Brain microvascular endothelial cell (primary cell): ENCODE measurements around the gene ZNF362.

Source experiments
- DNase-seq: peaks from one replicate; pipeline ENCODE4 v3.0.0-alpha.2; 2020
- H3K27ac ChIP-seq: fragments of 250-450 bp; sonication (Bioruptor Pico); 2 replicates; pipeline ENCODE4 v1.5.1; 2020; ENCODE audit warnings: mild to moderate bottlenecking, moderate library complexity
- H3K27me3 ChIP-seq: fragments of 250-450 bp; sonication (Bioruptor Pico); replicated peaks from 2 replicates; pipeline ENCODE4 v1.5.1; 2020; ENCODE audit warnings: mild to moderate bottlenecking
- H3K36me3 ChIP-seq: fragments of 250-450 bp; sonication (Bioruptor Pico); replicated peaks from 2 replicates; pipeline ENCODE4 v1.5.1; 2020; ENCODE audit warnings: mild to moderate bottlenecking
- H3K4me3 ChIP-seq: 2 replicates; pipeline ENCODE4 v1.5.1; 2011; ENCODE audit warnings: low read depth, mild to moderate bottlenecking, control low read depth, low read length, moderate library complexity
- CTCF ChIP-seq: IDR thresholded peaks from 2 replicates; pipeline ENCODE4 v1.5.1; 2011; ENCODE audit warnings: low read depth, mild to moderate bottlenecking, moderate library complexity, low read length, control low read depth, inconsistent platforms; ENCODE audit errors: missing control alignments
- in situ Hi-C: cut with HindIII; loops from 2 replicates; pipeline ENCODE4 v1.10.0; 2017; ENCODE audit warnings: low sequenced_read_pairs, low pct_ligation_motif_present

ZNF362 gene

GRCh38 chr1:33222381-33222780 is 33.9 kb upstream of the ZNF362 start:
- in situ Hi-C loops, result no loop called here
- TF ChIP-seq CTCF, result no peak
- Histone ChIP-seq H3K27ac (no peak overlapping the region), H3K4me3 (no peak overlapping the region), H3K36me3 (no peaks in the 10 kb centered on the region), H3K27me3 (no peaks in the 10 kb centered on the region)
- DNase-seq, result no peak

- no peak for TF ChIP-seq CTCF
- in situ Hi-C loops, result no loop called here
- Histone ChIP-seq H3K27ac (no peak overlapping the region), H3K36me3 (no peaks in the 10 kb centered on the region), H3K27me3 (no peaks in the 10 kb centered on the region), H3K4me3 (no peak overlapping the region)
- DNase-seq, result no peak
These were observed 32.1 kb upstream of the ZNF362 start for GRCh38 chr1:33224166-33224707.

- H3K27me3 ChIP-seq, result no peaks in the 10 kb centered on the region
- no peak overlapping the region for H3K4me3 ChIP-seq
- no peak for DNase-seq
- H3K27ac ChIP-seq, result no peak overlapping the region
- H3K36me3 ChIP-seq, result no peaks in the 10 kb centered on the region
- TF ChIP-seq CTCF, result no peak
- in situ Hi-C loops, result no loop called here
These were observed 30.7 kb upstream of the ZNF362 start for GRCh38 chr1:33225586-33225985.

- H3K4me3 ChIP-seq, result no peak overlapping the region
- no peaks in the 10 kb centered on the region for H3K36me3 ChIP-seq
- DNase-seq, result peak; percentile 89
- in situ Hi-C loops, result no loop called here
- no peaks in the 10 kb centered on the region for H3K27me3 ChIP-seq
- no peak for TF ChIP-seq CTCF
- no peak overlapping the region for H3K27ac ChIP-seq
These were observed 27.3 kb upstream of the ZNF362 start for GRCh38 chr1:33228935-33229487.

GRCh38 chr1:33231166-33231565 is 25.1 kb upstream of the ZNF362 start:
- Histone ChIP-seq H3K36me3 (no peaks in the 10 kb centered on the region), H3K27ac (no peak overlapping the region), H3K4me3 (no peak overlapping the region), H3K27me3 (no peaks in the 10 kb centered on the region)
- in situ Hi-C loops, result no loop called here
- DNase-seq, result no peak
- TF ChIP-seq CTCF, result no peak

- in situ Hi-C loops, result no loop called here
- no peak for DNase-seq
These were observed 23.6 kb upstream of the ZNF362 start for GRCh38 chr1:33232716-33233115.

More at GRCh38 chr1:33232716-33233115, 23.6 kb upstream of the ZNF362 start:
- Histone ChIP-seq H3K4me3 (no peak overlapping the region), H3K36me3 (no peaks in the 10 kb centered on the region), H3K27ac (no peak overlapping the region), H3K27me3 (no peaks in the 10 kb centered on the region)
- TF ChIP-seq CTCF, result no peak
